ENCODE results near the gene ANKS1B.
"Not testable (repeated sequence)": the region's sequence is repeated elsewhere in the genome, so short reads cannot be mapped to it uniquely, and the experiment has no call there.

Gene ANKS1B

DNA sequence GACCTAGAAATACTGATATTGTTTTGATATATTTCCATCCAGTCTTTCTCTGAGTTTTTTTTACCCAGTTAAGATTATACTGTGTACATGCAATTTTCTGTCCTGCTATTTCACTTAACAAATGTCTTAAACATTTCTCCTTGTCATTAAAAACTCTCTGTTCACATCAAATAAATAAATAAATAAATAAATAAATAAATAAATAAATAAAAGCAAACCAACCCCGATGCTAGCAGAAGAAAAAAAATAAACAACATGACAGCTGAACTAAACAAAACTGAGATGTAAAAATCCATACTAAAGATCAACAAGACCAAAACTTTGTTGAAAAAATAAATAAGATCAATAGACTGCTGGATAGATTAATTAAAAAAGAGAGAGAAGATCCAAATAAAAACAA, 407.6 kb downstream of the ANKS1B start:
- not testable (repeated sequence) for DNase-seq (ENCODE audit: low spot score)

GRCh38 chr12:99573980-99574379, 410.8 kb downstream of the ANKS1B start:
- no peak for DNase-seq (ENCODE audit: low spot score)

DNA sequence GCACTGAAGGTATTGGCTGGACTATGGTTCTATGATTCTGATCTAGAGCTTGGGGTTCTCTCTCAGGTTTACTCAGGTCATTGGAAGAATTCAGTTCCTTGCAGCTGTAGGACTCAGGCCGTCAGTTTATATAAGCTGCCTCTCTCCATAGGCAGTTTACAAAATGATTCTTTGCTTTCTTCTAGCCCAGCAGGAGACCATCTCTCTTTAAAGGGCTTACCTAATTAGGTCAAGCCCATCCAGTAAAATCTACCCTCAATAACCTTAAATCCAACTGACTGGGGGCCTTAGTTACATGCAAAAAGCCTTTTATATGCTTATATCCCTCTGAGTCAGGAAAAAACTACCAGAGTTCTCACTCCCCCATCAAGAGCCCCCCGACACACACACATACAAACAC, 417.7 kb downstream of the ANKS1B start:
- DNase-seq (ENCODE audit: low spot score): no peak

- no peak for DNase-seq (ENCODE audit: low spot score)
Observed at GRCh38 chr12:99558109-99558508, 426.6 kb downstream of the ANKS1B start.

DNA sequence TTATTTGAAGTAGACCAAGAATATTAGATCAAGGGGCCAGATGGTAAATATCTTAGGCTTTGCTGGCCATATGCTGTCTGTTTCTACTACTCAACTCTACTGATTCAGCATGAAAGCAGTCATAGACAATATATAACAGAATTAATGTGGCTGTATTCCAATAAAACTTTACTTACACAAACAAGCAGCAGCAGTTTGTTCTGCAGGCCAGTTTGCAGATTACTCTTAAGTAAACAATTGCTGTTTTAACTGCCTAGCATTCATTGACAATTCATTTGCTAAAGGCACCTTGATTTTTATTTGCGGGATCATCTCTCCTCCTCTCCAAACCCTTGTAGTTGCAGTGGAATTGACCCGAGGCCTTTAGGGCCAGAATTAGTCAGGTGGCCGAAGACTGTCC, 431.3 kb downstream of the ANKS1B start:
- DNase-seq (ENCODE audit: low spot score): no peak

- DNase-seq (ENCODE audit: low spot score): no peak
Observed at GRCh38 chr12:99552022-99552421, 432.7 kb downstream of the ANKS1B start.

DNA sequence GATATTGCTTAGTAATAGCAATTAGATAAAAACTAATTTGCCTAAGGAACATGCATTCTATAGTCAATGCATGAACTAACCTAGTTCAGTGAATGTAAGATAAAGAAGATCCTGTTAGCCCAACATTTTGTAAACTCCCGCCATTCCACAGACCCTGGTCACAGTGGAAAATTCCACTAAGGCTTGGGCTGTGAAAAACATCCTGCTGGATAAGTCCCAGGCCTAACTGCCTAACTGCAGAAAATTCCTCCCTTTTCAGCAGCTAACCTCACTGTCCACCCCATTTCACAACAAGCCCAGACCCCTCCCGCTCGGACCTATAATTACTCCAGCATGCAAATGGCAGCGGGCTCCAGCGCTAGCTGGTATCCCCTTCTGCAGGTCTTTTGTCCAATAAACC, 435.1 kb downstream of the ANKS1B start:
- no peak for DNase-seq (ENCODE audit: low spot score)

DNA sequence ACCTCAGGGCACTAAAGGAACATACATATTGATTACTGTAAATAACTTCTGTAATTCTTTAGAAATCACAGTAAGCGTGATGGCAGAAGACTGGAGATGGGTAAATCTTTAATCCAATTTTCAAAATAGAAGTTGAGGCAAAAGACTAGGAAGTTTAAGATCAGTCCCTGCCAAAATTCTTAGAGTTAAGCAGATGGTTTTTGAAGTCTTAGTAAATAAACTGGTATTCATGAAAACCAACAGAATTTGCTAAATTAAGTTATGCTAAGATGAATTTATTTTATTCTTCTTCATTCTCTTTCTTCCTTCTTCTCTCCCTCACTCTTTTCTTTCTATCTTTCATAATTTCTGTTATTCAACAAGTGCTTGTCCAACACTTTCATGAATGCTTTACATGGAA, 435.5 kb downstream of the ANKS1B start:
- no peak for DNase-seq (ENCODE audit: low spot score)

DNA sequence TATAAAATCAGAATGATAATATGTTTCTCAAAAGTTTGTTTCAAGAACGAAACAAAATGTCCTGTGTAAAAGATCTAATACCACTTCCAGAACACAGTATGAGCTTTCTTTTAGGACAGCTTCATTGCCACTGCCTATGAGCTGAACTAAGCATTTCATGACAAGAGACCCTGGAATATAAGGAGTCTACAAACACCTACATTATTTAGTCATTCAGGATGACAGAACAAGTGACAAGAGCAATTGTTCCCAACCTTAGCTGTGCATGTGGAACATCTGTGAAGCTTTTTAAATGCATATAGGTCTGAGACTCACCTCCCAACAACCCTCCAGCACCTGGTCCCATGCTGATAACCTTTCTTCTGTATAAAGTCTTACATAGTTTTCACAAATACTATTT, 440.3 kb downstream of the ANKS1B start:
- DNase-seq (ENCODE audit: low spot score): no peak

- DNase-seq (ENCODE audit: low spot score): no peak
Observed at GRCh38 chr12:99529966-99530365, 454.8 kb downstream of the ANKS1B start.

- no peak for DNase-seq (ENCODE audit: low spot score)
Observed at GRCh38 chr12:99528478-99528877, 456.3 kb downstream of the ANKS1B start.

GRCh38 chr12:99523853-99524252, 460.9 kb downstream of the ANKS1B start:
- DNase-seq (ENCODE audit: low spot score): no peak

GRCh38 chr12:99522456-99522855, 462.3 kb downstream of the ANKS1B start:
- DNase-seq (ENCODE audit: low spot score): no peak

- DNase-seq (ENCODE audit: low spot score): no peak
Observed at GRCh38 chr12:99521664-99522063, 463.1 kb downstream of the ANKS1B start.

- no peak for DNase-seq (ENCODE audit: low spot score)
Observed at GRCh38 chr12:99513066-99513465, 471.7 kb downstream of the ANKS1B start.

DNA sequence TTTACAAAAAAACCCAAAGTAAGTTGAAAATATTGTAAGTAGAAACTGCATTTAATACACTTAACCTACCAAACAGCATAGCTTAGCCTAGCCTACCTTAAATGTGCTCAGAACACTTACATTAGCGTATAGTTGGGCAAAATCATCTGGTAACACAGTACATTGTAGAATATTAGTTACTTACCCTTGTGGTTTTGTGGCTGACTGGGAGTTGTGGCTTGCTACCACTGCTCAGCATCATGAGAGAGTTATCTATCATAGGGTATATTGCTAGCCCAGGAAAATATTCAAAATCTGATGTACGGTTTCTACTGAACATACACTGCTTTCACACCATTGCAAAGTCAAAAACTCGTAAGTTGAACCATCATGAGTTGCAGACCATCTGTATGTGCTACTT, 478.9 kb downstream of the ANKS1B start:
- DNase-seq (ENCODE audit: low spot score): no peak

GRCh38 chr12:99498756-99499155, 486.0 kb downstream of the ANKS1B start:
- DNase-seq (ENCODE audit: low spot score): no peak

- DNase-seq (ENCODE audit: low spot score): no peak
Observed at GRCh38 chr12:99495799-99496198, 488.9 kb downstream of the ANKS1B start.

DNA sequence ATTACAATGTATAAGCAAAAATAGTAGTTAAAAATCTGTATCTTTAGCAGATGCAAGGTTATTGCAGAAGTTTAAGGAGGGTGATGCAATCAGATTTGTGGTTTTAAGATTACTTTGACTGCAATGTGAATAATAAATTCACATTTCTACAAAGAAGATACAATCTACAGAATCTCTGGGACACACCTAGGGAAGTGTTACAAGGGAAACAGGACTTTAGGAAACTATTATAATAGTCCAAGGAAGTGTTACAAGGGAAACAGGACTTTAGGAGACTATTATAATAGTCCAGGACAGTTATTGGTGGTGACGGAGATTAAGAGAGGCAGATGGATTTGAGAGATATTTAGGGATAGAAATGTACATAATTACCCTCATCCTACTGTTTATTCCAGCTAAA, 491.5 kb downstream of the ANKS1B start:
- no peak for DNase-seq (ENCODE audit: low spot score)

DNA sequence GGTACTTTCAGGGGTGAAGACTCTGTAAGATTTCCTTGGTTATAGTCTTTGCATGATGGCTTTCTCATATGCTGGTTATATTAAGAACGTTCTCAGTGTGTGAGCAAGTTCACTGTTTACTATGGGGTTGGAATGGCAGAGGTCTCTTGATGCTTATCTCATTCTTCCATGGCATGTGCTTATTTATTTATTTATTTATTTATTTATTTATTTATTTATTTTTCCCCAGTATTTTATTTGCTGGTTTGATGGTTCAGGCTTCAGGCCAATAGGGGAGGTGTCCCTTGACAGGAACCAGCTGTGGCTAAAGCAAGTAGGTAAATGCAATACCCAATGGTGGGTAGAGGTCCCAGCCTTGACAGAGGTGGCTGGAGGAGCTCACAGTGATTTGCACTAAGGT, 498.5 kb downstream of the ANKS1B start:
- DNase-seq (ENCODE audit: low spot score): no peak

DNA sequence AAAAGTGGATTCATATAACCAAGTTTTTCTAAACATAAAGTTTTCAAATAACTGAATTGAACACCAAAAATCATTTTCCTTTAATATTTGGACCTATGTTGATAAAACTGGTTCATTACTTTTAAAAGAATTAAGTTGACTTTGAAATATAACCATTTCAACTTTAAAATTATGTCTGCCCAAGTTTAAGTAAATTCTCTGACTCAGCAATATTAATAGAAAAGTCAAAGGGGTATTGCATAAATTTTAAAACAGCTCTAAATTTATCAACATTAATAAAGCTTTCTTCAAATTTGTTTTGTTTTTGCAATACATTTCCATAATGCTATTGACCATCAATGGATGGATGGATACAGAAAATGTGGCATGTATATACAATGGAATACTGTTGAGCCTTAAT, 505.6 kb downstream of the ANKS1B start:
- DNase-seq (ENCODE audit: low spot score): no peak

- DNase-seq (ENCODE audit: low spot score): no peak
Observed at GRCh38 chr12:99476956-99477355, 507.8 kb downstream of the ANKS1B start.

- DNase-seq (ENCODE audit: low spot score): no peak
Observed at GRCh38 chr12:99455350-99456035, 529.2 kb downstream of the ANKS1B start.

DNA sequence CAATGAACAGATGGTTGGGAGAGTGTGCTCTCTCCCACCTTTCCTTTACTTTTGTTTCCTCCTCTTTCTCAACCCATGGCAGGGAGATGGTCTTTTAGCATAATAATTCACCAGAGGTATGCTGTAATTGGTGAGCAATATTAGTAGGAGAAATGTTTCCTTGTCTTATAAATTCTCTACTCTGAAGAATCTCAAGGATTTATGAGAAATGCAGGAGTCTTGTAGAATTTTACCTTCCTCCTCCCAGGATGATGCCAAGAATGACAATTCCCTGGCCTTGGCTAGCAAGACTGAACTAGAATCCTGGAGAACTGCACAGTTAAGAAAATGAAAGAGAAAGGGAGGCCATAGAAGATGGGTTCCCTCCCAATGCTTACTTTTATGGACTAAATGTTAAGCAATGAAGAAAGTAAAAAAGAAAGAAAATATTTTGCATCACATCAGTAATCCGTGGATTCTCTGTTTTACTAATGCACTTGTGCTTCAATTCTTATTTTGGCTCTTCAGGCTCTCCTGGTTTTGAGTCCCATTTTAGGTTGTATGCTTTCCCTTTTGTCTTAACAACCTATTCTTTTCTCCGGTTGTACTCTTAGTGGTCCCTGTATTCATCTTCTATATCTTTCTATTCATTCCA, 530.1 kb downstream of the ANKS1B start:
- DNase-seq (ENCODE audit: low spot score): no peak
